GM12891 (cell line): Measurements from ENCODE around the gene ZSWIM4.
"Not testable (repeated sequence)": the region's sequence is repeated elsewhere in the genome, so short reads cannot be mapped to it uniquely, and the experiment has no call there.

Source experiments
- DNase-seq: peaks from one replicate; pipeline ENCODE4 v3.0.0; 2011; ENCODE audit warnings: low spot score; ENCODE audit not compliant: insufficient read length
- FAIRE-seq: peaks from 2 replicates; lab custom pipeline; 2011; peaks lifted over from hg19 to GRCh38; lab: Jason Lieb, UNC
- PAX5 ChIP-seq: IDR thresholded peaks from 2 replicates; pipeline ENCODE4 v1.6.1; 2011; ENCODE audit warnings: low read length, moderate library complexity, mild to moderate bottlenecking; ENCODE audit not compliant: insufficient read depth, severe bottlenecking
- POLR2A ChIP-seq: IDR thresholded peaks from 2 replicates; pipeline ENCODE4 v1.6.1; 2011; ENCODE audit warnings: low read depth, low read length, control low read depth
- POLR2AphosphoS5 ChIP-seq: IDR thresholded peaks from 2 replicates; pipeline ENCODE4 v1.6.1; 2011; ENCODE audit warnings: low read depth, low read length, control low read depth
- POU2F2 ChIP-seq: IDR thresholded peaks from 2 replicates; pipeline ENCODE4 v1.6.1; 2011; ENCODE audit warnings: low read depth, mild to moderate bottlenecking, control low read depth, low read length, moderate library complexity
- SPI1 ChIP-seq: IDR thresholded peaks from 2 replicates; pipeline ENCODE4 v1.6.1; 2011; ENCODE audit warnings: low read depth, low read length, control low read depth
- TAF1 ChIP-seq: IDR thresholded peaks from 2 replicates; pipeline ENCODE4 v1.6.1; 2011; ENCODE audit warnings: low read depth, low read length, control low read depth

Gene ZSWIM4

DNA sequence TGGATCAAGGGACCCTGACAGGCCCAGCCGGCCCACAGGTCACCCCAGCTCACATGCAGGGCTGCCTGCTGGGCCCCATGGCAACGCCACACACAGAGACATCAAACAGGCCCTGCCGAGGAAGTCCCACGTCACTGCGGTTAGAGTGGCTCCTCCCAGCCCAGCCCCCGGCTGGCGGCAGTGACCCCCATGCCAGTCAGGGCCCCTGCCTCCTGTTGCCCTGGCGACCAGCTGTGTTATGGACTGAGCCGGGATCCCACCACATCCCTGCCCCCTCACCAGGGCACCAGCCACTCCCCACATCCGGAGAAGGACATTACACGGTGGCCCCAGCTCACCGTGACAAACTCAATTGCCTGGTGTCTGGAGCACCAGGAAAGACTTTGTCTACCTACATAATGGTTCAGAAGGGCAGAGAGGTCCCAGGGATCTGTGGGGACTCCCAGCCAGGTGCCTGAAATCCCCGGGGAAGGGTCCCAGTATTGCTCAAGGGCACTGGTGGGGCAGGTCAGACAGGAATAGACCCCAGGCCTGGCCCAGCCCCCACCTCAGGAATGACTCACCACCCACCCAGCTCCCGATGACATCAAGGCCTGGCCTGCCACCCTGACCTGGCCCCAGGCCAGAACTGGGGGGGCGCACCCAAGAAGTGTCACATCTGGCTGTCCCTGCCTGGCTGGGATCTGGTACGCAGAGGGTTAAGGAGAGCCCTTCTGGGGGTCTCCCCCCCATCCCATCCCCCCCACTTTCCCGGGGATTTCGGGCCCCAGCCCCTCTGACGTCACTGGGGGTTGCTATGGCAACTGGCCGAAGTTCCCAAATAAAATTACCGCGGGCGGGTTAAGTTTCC is 51.5 kb downstream of the ZSWIM4 start:
- peak; percentile 96 for FAIRE-seq
- peak; percentile 90 for DNase-seq
- TF ChIP-seq TAF1: 0 out of 2 replicates have a peak, but pooled peaks have one; percentile 10
- peak; percentile 27; the same call in 1 of the 2 replicates for TF ChIP-seq POLR2A
- peak; percentile 12 for TF ChIP-seq PAX5
- TF ChIP-seq POU2F2: peak; percentile 71
- TF ChIP-seq SPI1: peak; percentile 67
- TF ChIP-seq POLR2AphosphoS5: no peak; the same call in 1 of the 2 replicates

GRCh38 chr19:13847407-13848339 is 52.4 kb downstream of the ZSWIM4 start:
- TF ChIP-seq POLR2A: no peak
- no peak for TF ChIP-seq TAF1
- no peak for TF ChIP-seq POU2F2
- no peak for TF ChIP-seq SPI1
- TF ChIP-seq PAX5: no peak
- TF ChIP-seq POLR2AphosphoS5: no peak
- peak; percentile 65 for DNase-seq
- peak; percentile 45 for FAIRE-seq

DNA sequence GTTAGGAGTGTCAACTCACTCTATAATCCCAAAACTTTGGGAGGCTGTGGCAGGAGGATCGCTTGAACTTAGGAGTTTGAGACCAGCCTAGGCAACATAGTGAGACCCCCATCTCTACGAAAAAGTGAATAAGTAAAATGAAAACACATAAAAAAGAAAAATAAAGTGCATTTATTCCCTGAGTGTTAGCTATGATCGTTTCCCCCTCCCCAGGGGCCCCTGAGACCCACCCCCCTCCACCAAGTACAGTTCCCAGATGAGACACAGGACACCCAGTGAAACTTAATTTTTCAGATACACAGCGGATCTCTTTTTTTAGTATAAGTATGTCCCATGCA is 53.1 kb downstream of the ZSWIM4 start:
- TF ChIP-seq POLR2A (no peak), SPI1 (no peak)
- FAIRE-seq (no peak), DNase-seq (no peak)

DNA sequence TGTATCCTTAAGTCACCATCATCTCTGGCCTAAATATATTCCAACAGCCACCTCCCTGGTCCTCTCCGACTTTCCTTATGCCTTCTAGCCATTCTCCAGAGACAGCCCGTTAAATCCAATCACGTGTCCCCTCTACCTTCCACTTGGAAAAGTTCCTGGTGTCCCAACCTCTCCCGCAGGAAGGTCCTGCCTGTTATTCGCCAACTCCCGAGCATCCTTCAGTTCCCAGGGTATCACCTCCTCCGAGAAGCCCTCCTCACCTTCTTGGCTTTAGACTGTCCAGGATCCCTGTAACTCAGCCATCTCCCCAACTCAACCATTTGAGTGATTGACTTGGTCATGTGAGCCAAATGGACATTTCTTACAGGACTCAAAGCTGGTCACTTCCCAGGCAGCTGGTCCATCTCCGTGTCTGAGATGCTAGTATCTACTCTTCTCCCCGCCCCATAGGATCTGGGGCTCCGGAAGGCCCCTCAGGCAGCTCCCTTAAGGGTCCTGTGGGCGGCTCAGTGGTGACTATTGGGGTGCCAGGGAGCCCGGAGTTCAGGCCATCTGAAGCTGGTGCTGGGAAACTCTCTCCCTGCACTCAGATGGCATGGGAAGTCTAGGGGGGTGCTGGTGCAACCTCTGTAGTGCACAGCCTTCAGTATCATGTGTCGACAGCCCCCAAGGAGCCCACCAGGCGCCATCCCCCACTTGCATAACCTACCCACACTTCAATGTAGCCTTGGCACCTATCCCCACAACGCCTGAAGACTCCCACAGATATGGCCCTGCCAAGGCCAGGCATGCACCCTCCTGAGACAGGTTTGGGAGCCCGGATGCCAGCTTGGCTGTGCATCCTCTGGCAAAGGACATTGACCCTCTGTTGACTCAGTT is 53.8 kb downstream of the ZSWIM4 start:
- DNase-seq: no peak
- TF ChIP-seq SPI1 (no peak), POLR2AphosphoS5 (no peak), TAF1 (no peak), PAX5 (no peak), POLR2A (no peak)
- FAIRE-seq: no peak

DNA sequence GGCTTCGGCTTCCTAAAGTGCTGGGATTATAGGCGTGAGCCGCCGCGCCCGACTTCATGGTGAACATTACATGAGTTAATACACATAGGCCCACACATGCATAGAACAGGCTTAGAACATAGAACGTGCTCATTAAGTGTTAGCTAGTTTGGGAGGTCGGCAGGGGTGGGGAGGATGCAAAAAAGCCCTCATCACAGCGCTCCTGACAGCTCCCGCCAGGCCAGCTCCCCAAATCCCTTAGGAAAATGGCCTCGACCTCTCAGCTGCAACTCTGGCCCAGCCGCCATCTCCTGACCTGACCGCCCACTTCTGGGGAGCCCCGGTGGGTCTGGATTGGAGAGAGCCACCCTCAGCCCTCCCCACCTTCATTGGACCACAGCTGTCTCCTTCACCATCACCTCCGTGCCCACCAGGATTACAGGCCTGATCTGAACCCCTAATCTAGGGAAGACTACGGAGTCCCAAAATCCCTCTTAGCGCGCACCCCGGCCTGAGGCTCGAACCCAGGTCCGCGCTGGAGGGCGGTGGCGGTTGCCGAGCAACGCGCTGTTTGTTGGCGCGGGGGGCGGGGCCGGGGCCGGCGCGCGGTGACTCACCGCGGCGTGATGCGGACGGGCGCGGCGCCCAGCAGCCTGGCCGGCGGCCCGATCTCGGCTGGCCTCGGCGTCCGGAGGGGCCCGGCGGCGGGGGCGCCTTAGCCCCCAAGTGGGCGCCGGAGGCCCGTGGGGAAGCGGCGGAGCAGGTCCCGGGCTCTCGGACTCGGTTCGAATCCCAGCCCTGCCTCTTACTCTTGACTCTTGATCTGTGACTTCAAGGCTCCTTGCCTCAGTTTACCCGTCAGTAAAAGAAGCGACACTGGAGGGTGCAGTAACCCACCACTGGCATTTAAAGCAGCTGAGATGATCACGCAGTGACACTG is 55.0 kb downstream of the ZSWIM4 start:
- TF ChIP-seq PAX5: no peak
- TF ChIP-seq POLR2AphosphoS5: no peak
- no peak for TF ChIP-seq SPI1
- TF ChIP-seq POLR2A: no peak
- TF ChIP-seq POU2F2: no peak
- no peak for TF ChIP-seq TAF1
- DNase-seq (peak; percentile 65), FAIRE-seq (peak; percentile 69)

- DNase-seq: no peak
- no peak for FAIRE-seq
- TF ChIP-seq SPI1 (no peak), POLR2AphosphoS5 (no peak), POU2F2 (no peak), POLR2A (no peak)
Observed at GRCh38 chr19:13850910-13851733, 55.9 kb downstream of the ZSWIM4 start.

DNA sequence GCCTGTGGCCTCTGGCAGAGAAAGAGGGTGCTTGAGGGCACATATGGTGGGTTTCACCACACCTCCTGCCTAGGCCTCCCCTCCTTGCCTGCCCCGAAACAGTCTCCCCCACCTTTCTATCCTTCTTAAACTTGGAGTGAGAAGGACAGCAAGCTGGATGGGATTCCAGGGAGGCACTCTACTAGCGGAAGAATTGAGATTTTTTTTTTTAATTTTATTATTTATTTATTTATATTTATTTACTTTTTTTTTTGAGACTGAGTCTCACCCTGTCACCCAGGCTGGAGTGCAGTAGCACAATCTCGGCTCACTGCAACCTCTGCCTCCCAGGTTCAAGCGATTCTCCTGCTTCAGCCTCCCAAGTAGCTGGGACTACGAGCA is 56.5 kb downstream of the ZSWIM4 start:
- FAIRE-seq, DNase-seq: not testable (repeated sequence)

DNA sequence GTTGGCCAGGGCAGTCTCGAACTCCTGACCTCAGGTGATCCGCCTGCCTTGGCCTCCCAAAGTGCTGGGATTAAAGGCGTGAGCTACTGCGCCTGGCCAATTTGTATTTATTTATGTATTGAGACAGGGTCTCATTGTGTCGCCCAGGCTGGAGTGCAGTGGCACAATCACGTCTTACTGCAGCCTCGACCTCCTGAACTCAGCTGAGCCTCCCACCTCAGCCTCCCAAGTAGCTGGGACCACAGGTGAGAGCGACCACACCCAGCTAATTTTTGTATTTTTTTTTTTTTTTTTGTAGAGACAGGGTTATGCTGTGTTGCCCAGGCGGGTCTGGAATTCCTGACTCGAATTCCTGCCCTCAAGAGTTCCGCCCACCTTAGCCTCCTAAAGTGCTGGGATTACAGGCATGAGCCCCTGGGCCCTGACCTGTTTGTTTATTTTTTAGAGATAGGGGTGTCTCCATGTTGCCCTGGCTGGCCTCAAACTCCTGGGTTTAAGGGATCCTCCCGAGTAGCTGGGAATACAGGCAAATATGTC is 57.0 kb downstream of the ZSWIM4 start:
- not testable (repeated sequence) for DNase-seq, FAIRE-seq

GRCh38 chr19:13856497-13856896 is 61.3 kb downstream of the ZSWIM4 start:
- DNase-seq (no peak), FAIRE-seq (no peak)
- TF ChIP-seq SPI1 (no peak), TAF1 (no peak), POLR2A (no peak), POLR2AphosphoS5 (no peak), PAX5 (no peak), POU2F2 (no peak)
